Right lobe of liver (tissue), 4 donors: ENCODE results near the gene MED25.

ENCODE experiments used
- POLR2A ChIP-seq: fragments of 450-650 bp; IDR thresholded peaks from one replicate; pipeline ENCODE4 v1.6.1; 2017; ENCODE audit warnings: antibody characterized with exemption, mild to moderate bottlenecking
- TF ChIP-seq, protein P1 (sequence below), 4 donors: fragments of 200-600 bp in 3 of 4; fragments of 450-650 bp in 1 of 4; IDR thresholded peaks; one replicate each; pipeline versions ENCODE4 v1.5.1 to v1.8.0; 2016 to 2022; ENCODE audit warnings: antibody characterized with exemption in 4 of 4, mild to moderate bottlenecking in 2 of 4
- donor health status: DM: no; HTN: no; CAD: no.
- donor health status: DM: no; HTN: no; CAD: no.
- donor health status: DM: no; HTN: yes; CAD: no.

DNA sequence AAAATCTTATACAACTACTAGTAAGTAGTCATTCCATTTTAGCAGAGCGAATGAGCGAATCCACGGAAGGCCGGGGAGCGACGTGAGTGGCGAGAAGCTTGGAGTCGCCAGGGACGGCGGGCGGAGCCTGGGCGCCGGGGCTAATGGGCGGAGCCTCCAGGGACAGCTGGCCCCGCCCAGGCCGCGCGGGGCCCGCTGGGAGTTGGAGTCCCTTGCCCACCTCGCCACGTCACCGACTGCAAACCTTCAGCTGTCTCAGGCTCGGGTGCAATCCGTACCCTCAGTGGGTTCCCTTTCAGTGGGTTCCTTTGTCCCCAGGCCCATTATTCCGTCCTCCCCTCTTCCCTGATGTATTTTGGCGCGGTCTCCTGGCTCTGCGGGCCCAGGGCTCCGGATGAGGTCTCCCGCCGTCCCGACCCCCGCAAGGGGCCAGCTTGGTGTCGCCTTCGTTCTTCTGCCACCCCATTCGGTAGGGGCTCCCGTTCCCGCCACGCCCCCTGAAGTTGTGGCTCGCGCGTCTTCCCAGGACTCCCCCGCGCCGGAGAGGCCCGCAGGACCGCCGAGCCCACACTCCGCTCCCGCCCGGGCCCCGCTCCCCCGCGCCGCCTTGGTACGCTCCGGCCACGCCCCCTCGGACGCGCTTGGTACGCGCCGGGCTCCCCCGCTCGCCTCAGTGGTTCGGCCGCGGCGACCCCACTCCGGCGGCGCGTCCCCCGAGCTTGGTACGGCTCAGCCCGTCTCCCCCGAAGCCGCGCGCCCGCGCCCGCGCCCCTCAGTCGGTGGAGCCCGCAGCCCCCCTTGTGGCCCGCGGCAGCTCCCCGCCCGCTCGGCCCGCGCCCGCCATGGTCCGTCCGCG lies 32.6 kb downstream of the MED25 start, which contains the start of gene PTOV1:
- TF ChIP-seq, protein P1, sequence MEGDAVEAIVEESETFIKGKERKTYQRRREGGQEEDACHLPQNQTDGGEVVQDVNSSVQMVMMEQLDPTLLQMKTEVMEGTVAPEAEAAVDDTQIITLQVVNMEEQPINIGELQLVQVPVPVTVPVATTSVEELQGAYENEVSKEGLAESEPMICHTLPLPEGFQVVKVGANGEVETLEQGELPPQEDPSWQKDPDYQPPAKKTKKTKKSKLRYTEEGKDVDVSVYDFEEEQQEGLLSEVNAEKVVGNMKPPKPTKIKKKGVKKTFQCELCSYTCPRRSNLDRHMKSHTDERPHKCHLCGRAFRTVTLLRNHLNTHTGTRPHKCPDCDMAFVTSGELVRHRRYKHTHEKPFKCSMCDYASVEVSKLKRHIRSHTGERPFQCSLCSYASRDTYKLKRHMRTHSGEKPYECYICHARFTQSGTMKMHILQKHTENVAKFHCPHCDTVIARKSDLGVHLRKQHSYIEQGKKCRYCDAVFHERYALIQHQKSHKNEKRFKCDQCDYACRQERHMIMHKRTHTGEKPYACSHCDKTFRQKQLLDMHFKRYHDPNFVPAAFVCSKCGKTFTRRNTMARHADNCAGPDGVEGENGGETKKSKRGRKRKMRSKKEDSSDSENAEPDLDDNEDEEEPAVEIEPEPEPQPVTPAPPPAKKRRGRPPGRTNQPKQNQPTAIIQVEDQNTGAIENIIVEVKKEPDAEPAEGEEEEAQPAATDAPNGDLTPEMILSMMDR (IDR thresholded peaks at IDR 0.05): no peak
- peak; percentile 83 for TF ChIP-seq POLR2A
